Measurements from ENCODE around the gene GUCD1. TPM values are rescaled to one million over a fixed set of nuclear protein-coding genes. Genes with fewer than 3 reads are reported as not detected.

Gene GUCD1
- total and polyA plus RNA-seq, 2 of the 8 experiments (the other 6 are each of a cell fraction or from before 2014, with no cell fraction given): 85.2 to 128 TPM

- Histone ChIP-seq H3K4me3 (ENCODE audit: extremely low read depth in 1 of 4, insufficient read depth in 2 of 4, low read depth in 3 of 4, low read length in 4 of 4) (no peak overlapping the region), H3K56ac (replicated peaks; ENCODE audit: insufficient read length, low read depth, low read length) (no peak overlapping the region), H4K91ac (replicated peaks; ENCODE audit: insufficient read length, low read length) (no peak overlapping the region), H2BK5ac (ENCODE audit: low read depth, low read length) (no peak overlapping the region), H2BK20ac (ENCODE audit: low read length) (no peak overlapping the region), H3K36me3 (ENCODE audit: control insufficient read depth in 2 of 4, insufficient read depth in 4 of 4, low read length in 3 of 4) (peaks cover 0 to 5% (median under 1%) of the 10 kb centered on the region in 4 experiments; a peak in 3 of 8 replicates), H2AFZ (ENCODE audit: low read length) (no peak overlapping the region), H2BK120ac (replicated peaks; ENCODE audit: low read depth, low read length) (no peak overlapping the region), H3K9ac (replicated peaks in 1 of 4; ENCODE audit: extremely low read depth in 1 of 4, low read depth in 3 of 4, low read length in 3 of 4) (no peak overlapping the region), H3K79me2 (ENCODE audit: control insufficient read depth in 1 of 2, insufficient read depth in 2 of 2, low read length in 2 of 2) (no peaks in the 10 kb centered on the region), H3K79me1 (ENCODE audit: low read depth, low read length) (no peaks in the 10 kb centered on the region; the same call in 1 of the 2 replicates), H3K27ac (ENCODE audit: low read depth, low read length) (no peak overlapping the region), H3K23ac (ENCODE audit: insufficient read length) (no peak overlapping the region), H3K23me2 (ENCODE audit: low read depth, low read length) (no peaks in the 10 kb centered on the region), H4K20me1 (replicated peaks in 1 of 2; ENCODE audit: control insufficient read depth in 1 of 2, insufficient read depth in 2 of 2, low read length in 2 of 2) (peaks cover 0 to 2% of the 10 kb centered on the region in 2 experiments), H3K18ac (ENCODE audit: extremely low read depth, low read length) (no peak overlapping the region), H3K4me1 (replicated peaks in 1 of 4; ENCODE audit: control insufficient read depth in 3 of 4, insufficient read depth in 4 of 4, low read length in 3 of 4) (no peaks in the 10 kb centered on the region), H3K9me3 (ENCODE audit: insufficient read depth in 2 of 2, low read depth in 1 of 2, low read length in 1 of 2) (no peaks in the 10 kb centered on the region), H4K8ac (ENCODE audit: extremely low read depth, insufficient read depth, low read length) (no peak overlapping the region), H2BK15ac (ENCODE audit: low read length) (no peak overlapping the region), H2BK12ac (ENCODE audit: low read depth, low read length) (no peak overlapping the region), H3K14ac (ENCODE audit: insufficient read length) (no peak overlapping the region), H3K4me2 (ENCODE audit: insufficient read depth in 1 of 2, low read depth in 2 of 2, low read length in 2 of 2) (no peak overlapping the region), H4K5ac (ENCODE audit: insufficient read length, low read depth, low read length) (no peak overlapping the region), H2AK5ac (ENCODE audit: low read depth, low read length) (no peak overlapping the region), H3K27me3 (replicated peaks in 1 of 4; ENCODE audit: control insufficient read depth in 3 of 4, extremely low read depth in 1 of 4, insufficient read depth in 3 of 4, low read length in 3 of 4) (no peaks in the 10 kb centered on the region), H3K4ac (replicated peaks; ENCODE audit: insufficient read length, low read depth, low read length) (no peak overlapping the region)
- DNase-seq (ENCODE audit: low read depth in 1 of 2, low spot score in 2 of 2) (no peak), FAIRE-seq (no peak)
- WGBS, 2 experiments (ENCODE audit: extremely low coverage in 1 of 2, insufficient coverage in 1 of 2, insufficient read length in 1 of 2, insufficient replicate concordance in 2 of 2, low coverage in 1 of 2, low lambda C conversion rate in 2 of 2, missing lambda C conversion rate in 1 of 2): 69% methylated on average over 3 of the region's 3 CpGs; no CpG with 5 or more reads in 1 of the 2 experiments
- ChIA-PET POLR2A (ENCODE audit: partially characterized antibody) (interaction anchor here (0.8 to 4.4 kb wide), 5 partner anchors 7 to 40 kb away, joined by 3 to 38 read pairs (median 18); partner anchors contain the start of genes GUCD1, LRRC75B and SNRPD3), CTCF (ENCODE audit: partially characterized antibody) (interaction anchor here (1.1 kb wide), 1 partner anchor 12 kb away, joined by 3 read pairs; no protein-coding TSS in a partner anchor)
- TF ChIP-seq MAX (IDR thresholded peaks at IDR 0.05): no peak
- TF ChIP-seq RXRA (IDR thresholded peaks at IDR 0.05; ENCODE audit: insufficient read depth, low read depth, low read length): no peak
- no peak for TF ChIP-seq SIX5 (IDR thresholded peaks at IDR 0.05; ENCODE audit: low read depth, low read length)
- no peak for TF ChIP-seq KDM4A (IDR thresholded peaks at IDR 0.05; ENCODE audit: low read depth, low read length, severe bottlenecking)
- no peak for TF ChIP-seq EGR1 (IDR thresholded peaks at IDR 0.05; ENCODE audit: borderline replicate concordance, low read depth, low read length)
- TF ChIP-seq JUN (IDR thresholded peaks at IDR 0.05; ENCODE audit: low read depth, low read length): no peak
- TF ChIP-seq RBBP5 (IDR thresholded peaks at IDR 0.05; ENCODE audit: borderline replicate concordance, low read depth, low read length): no peak
- no peak for TF ChIP-seq EP300 (IDR thresholded peaks at IDR 0.05; ENCODE audit: borderline replicate concordance in 1 of 2, low read depth in 2 of 2, low read length in 2 of 2)
- no peak for TF ChIP-seq SP1 (IDR thresholded peaks at IDR 0.05; ENCODE audit: low read depth, low read length)
- TF ChIP-seq EZH2 (IDR thresholded peaks at IDR 0.05; ENCODE audit: low read depth, low read length, severe bottlenecking): no peak
- no peak for TF ChIP-seq CTCF (IDR thresholded peaks at IDR 0.05; ENCODE audit: control extremely low read depth in 1 of 3, insufficient read depth in 1 of 3, low read depth in 1 of 3, low read length in 3 of 3)
These were observed 30.5 kb upstream of the GUCD1 start for GRCh38 chr22:24585461-24585860.
